ENCODE results near the gene NARF. TPM values are rescaled to one million over a fixed set of nuclear protein-coding genes. Genes with fewer than 3 reads are reported as not detected.
A peak's percentile ranks its signal among the peaks of the same experiment; 100 is the strongest.
"Not testable (repeated sequence)": the region's sequence is repeated elsewhere in the genome, so short reads cannot be mapped to it uniquely, and the experiment has no call there.

Gene NARF
- polyA plus RNA-seq, 1 donor: 44.1 TPM

GRCh38 chr17:82519971-82520903 lies 61.7 kb downstream of the NARF start:
- peak overlapping the region; percentile 66 for H3K27ac ChIP-seq (ENCODE audit: low read length)
- H3K36me3 ChIP-seq (ENCODE audit: control insufficient read depth, insufficient read depth, low read length): no peaks in the 10 kb centered on the region
- H3K4me3 ChIP-seq (ENCODE audit: low read length): peak overlapping the region; percentile 69
- WGBS (ENCODE audit: insufficient coverage, low lambda C conversion rate): 0% methylated on average over 1 of the region's 94 CpGs
- peaks cover 3% of the 10 kb centered on the region for H3K4me1 ChIP-seq (ENCODE audit: control insufficient read depth, insufficient read depth, low read length)
- H3K27me3 ChIP-seq (ENCODE audit: control insufficient read depth, insufficient read depth, low read length): no peaks in the 10 kb centered on the region
- peak in 1 of 2 donors; percentile 45 for DNase-seq
- H3K9me3 ChIP-seq (ENCODE audit: control insufficient read depth, low read depth, low read length): no peaks in the 10 kb centered on the region

GRCh38 chr17:82524540-82524939 lies 66.0 kb downstream of the NARF start:
- H3K9me3 ChIP-seq (ENCODE audit: control insufficient read depth, low read depth, low read length): no peaks in the 10 kb centered on the region
- peaks cover 3% of the 10 kb centered on the region for H3K4me1 ChIP-seq (ENCODE audit: control insufficient read depth, insufficient read depth, low read length)
- H3K36me3 ChIP-seq (ENCODE audit: control insufficient read depth, insufficient read depth, low read length): no peaks in the 10 kb centered on the region
- no CpG with 5 or more reads among the region's 4 CpGs for WGBS (ENCODE audit: insufficient coverage, low lambda C conversion rate)
- H3K27me3 ChIP-seq (ENCODE audit: control insufficient read depth, insufficient read depth, low read length): no peaks in the 10 kb centered on the region
- no peak overlapping the region for H3K4me3 ChIP-seq (ENCODE audit: low read length)
- DNase-seq: peak; percentile 39 to 72
- no peak overlapping the region for H3K27ac ChIP-seq (ENCODE audit: low read length)

- no peaks in the 10 kb centered on the region for H3K36me3 ChIP-seq (ENCODE audit: control insufficient read depth, insufficient read depth, low read length)
- no peaks in the 10 kb centered on the region for H3K27me3 ChIP-seq (ENCODE audit: control insufficient read depth, insufficient read depth, low read length)
- H3K4me1 ChIP-seq (ENCODE audit: control insufficient read depth, insufficient read depth, low read length): peaks cover 3% of the 10 kb centered on the region
- no peaks in the 10 kb centered on the region for H3K9me3 ChIP-seq (ENCODE audit: control insufficient read depth, low read depth, low read length)
- DNase-seq: no peak
- WGBS (ENCODE audit: insufficient coverage, low lambda C conversion rate): no CpG with 5 or more reads among the region's 4 CpGs
- no peak overlapping the region for H3K27ac ChIP-seq (ENCODE audit: low read length)
- H3K4me3 ChIP-seq (ENCODE audit: low read length): no peak overlapping the region
Measured at GRCh38 chr17:82525712-82526111, 67.2 kb downstream of the NARF start.

- no peak for DNase-seq
- no peak overlapping the region for H3K27ac ChIP-seq (ENCODE audit: low read length)
- peaks cover 3% of the 10 kb centered on the region for H3K4me1 ChIP-seq (ENCODE audit: control insufficient read depth, insufficient read depth, low read length)
- H3K9me3 ChIP-seq (ENCODE audit: control insufficient read depth, low read depth, low read length): no peaks in the 10 kb centered on the region
- H3K4me3 ChIP-seq (ENCODE audit: low read length): no peak overlapping the region
- no peaks in the 10 kb centered on the region for H3K36me3 ChIP-seq (ENCODE audit: control insufficient read depth, insufficient read depth, low read length)
- no CpG with 5 or more reads among the region's 8 CpGs for WGBS (ENCODE audit: insufficient coverage, low lambda C conversion rate)
- H3K27me3 ChIP-seq (ENCODE audit: control insufficient read depth, insufficient read depth, low read length): no peaks in the 10 kb centered on the region
Measured at GRCh38 chr17:82527898-82528297, 69.4 kb downstream of the NARF start.

- Histone ChIP-seq H3K36me3 (ENCODE audit: control insufficient read depth, insufficient read depth, low read length) (no peaks in the 10 kb centered on the region), H3K27ac (ENCODE audit: low read length) (peak overlapping the region; percentile 27), H3K4me1 (ENCODE audit: control insufficient read depth, insufficient read depth, low read length) (peaks cover 3% of the 10 kb centered on the region), H3K27me3 (ENCODE audit: control insufficient read depth, insufficient read depth, low read length) (no peaks in the 10 kb centered on the region), H3K4me3 (ENCODE audit: low read length) (no peak overlapping the region), H3K9me3 (ENCODE audit: control insufficient read depth, low read depth, low read length) (no peaks in the 10 kb centered on the region)
- no CpG with 5 or more reads among the region's 17 CpGs for WGBS (ENCODE audit: insufficient coverage, low lambda C conversion rate)
- peak in 1 of 2 donors; percentile 37 for DNase-seq
Measured at GRCh38 chr17:82528484-82529265, 70.1 kb downstream of the NARF start.

- Histone ChIP-seq H3K27me3 (ENCODE audit: control insufficient read depth, insufficient read depth, low read length) (no peaks in the 10 kb centered on the region), H3K4me1 (ENCODE audit: control insufficient read depth, insufficient read depth, low read length) (no peaks in the 10 kb centered on the region), H3K27ac (ENCODE audit: low read length) (no peak overlapping the region), H3K9me3 (ENCODE audit: control insufficient read depth, low read depth, low read length) (no peaks in the 10 kb centered on the region), H3K36me3 (ENCODE audit: control insufficient read depth, insufficient read depth, low read length) (no peaks in the 10 kb centered on the region), H3K4me3 (ENCODE audit: low read length) (no peak overlapping the region)
- WGBS (ENCODE audit: insufficient coverage, low lambda C conversion rate): no CpG with 5 or more reads among the region's 9 CpGs
- no peak for DNase-seq
Measured at GRCh38 chr17:82529914-82530300, 71.4 kb downstream of the NARF start.

GRCh38 chr17:82531431-82531881 lies 72.9 kb downstream of the NARF start:
- Histone ChIP-seq H3K4me3 (ENCODE audit: low read length) (no peak overlapping the region), H3K36me3 (ENCODE audit: control insufficient read depth, insufficient read depth, low read length) (no peaks in the 10 kb centered on the region), H3K9me3 (ENCODE audit: control insufficient read depth, low read depth, low read length) (no peaks in the 10 kb centered on the region), H3K27ac (ENCODE audit: low read length) (no peak overlapping the region), H3K27me3 (ENCODE audit: control insufficient read depth, insufficient read depth, low read length) (no peaks in the 10 kb centered on the region), H3K4me1 (ENCODE audit: control insufficient read depth, insufficient read depth, low read length) (no peaks in the 10 kb centered on the region)
- no CpG with 5 or more reads among the region's 7 CpGs for WGBS (ENCODE audit: insufficient coverage, low lambda C conversion rate)
- no peak for DNase-seq

- no peak for DNase-seq
- Histone ChIP-seq H3K36me3 (ENCODE audit: control insufficient read depth, insufficient read depth, low read length) (no peaks in the 10 kb centered on the region), H3K4me1 (ENCODE audit: control insufficient read depth, insufficient read depth, low read length) (no peaks in the 10 kb centered on the region), H3K4me3 (ENCODE audit: low read length) (no peak overlapping the region), H3K27ac (ENCODE audit: low read length) (no peak overlapping the region), H3K27me3 (ENCODE audit: control insufficient read depth, insufficient read depth, low read length) (no peaks in the 10 kb centered on the region), H3K9me3 (ENCODE audit: control insufficient read depth, low read depth, low read length) (no peaks in the 10 kb centered on the region)
- 60% methylated on average over 1 of the region's 7 CpGs for WGBS (ENCODE audit: insufficient coverage, low lambda C conversion rate)
Measured at GRCh38 chr17:82534401-82534812, 75.9 kb downstream of the NARF start.

GRCh38 chr17:82536512-82537201 lies 78.1 kb downstream of the NARF start:
- H3K4me1 ChIP-seq (ENCODE audit: control insufficient read depth, insufficient read depth, low read length): no peaks in the 10 kb centered on the region
- no peak for DNase-seq
- no peak overlapping the region for H3K4me3 ChIP-seq (ENCODE audit: low read length)
- peaks cover 3% of the 10 kb centered on the region for H3K36me3 ChIP-seq (ENCODE audit: control insufficient read depth, insufficient read depth, low read length)
- H3K27me3 ChIP-seq (ENCODE audit: control insufficient read depth, insufficient read depth, low read length): no peaks in the 10 kb centered on the region
- WGBS (ENCODE audit: insufficient coverage, low lambda C conversion rate): no CpG with 5 or more reads among the region's 6 CpGs
- no peaks in the 10 kb centered on the region for H3K9me3 ChIP-seq (ENCODE audit: control insufficient read depth, low read depth, low read length)
- H3K27ac ChIP-seq (ENCODE audit: low read length): peak overlapping the region; percentile 19

GRCh38 chr17:82537228-82537627 lies 78.7 kb downstream of the NARF start:
- not testable (repeated sequence) for H3K4me1 ChIP-seq (ENCODE audit: control insufficient read depth, insufficient read depth, low read length)

More at GRCh38 chr17:82537228-82537627, 78.7 kb downstream of the NARF start:
- not testable (repeated sequence) for H3K36me3 ChIP-seq (ENCODE audit: control insufficient read depth, insufficient read depth, low read length); H3K9me3 ChIP-seq (ENCODE audit: control insufficient read depth, low read depth, low read length); H3K4me3 ChIP-seq (ENCODE audit: low read length); DNase-seq; H3K27me3 ChIP-seq (ENCODE audit: control insufficient read depth, insufficient read depth, low read length)
- no CpG with 5 or more reads among the region's 9 CpGs for WGBS (ENCODE audit: insufficient coverage, low lambda C conversion rate)
- H3K27ac ChIP-seq (ENCODE audit: low read length): peak overlapping the region; percentile 19

Data from large intestine (tissue), 3 donors.